NCI-H128 (cell line): ENCODE results near the gene MRPS6.

Source experiments
- DNase-seq: peaks from one replicate; lab custom pipeline; 2025; ENCODE audit not compliant: unreplicated experiment; lab: John Stamatoyannopoulos, UW

Gene MRPS6

DNA sequence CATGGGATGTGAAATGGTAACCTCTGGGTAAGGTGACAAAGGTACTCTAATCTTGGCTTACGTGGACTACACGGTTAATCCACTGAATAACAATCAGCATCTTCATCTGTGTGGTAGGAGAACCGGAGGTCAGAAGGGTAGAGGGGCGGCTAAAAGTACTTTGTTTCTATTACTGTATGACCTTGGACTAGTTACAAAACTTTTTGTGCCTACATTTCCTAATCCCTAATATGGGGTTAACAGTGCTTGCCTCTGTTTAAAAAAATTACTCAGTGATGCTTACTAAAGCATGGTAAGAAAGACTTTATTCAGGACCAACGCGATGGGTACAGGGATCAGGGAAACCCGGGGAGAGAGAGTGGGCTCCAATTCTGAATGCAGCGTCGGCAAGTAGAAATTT, 1.7 kb upstream of the MRPS6 start:
- DNase-seq = no peak

DNA sequence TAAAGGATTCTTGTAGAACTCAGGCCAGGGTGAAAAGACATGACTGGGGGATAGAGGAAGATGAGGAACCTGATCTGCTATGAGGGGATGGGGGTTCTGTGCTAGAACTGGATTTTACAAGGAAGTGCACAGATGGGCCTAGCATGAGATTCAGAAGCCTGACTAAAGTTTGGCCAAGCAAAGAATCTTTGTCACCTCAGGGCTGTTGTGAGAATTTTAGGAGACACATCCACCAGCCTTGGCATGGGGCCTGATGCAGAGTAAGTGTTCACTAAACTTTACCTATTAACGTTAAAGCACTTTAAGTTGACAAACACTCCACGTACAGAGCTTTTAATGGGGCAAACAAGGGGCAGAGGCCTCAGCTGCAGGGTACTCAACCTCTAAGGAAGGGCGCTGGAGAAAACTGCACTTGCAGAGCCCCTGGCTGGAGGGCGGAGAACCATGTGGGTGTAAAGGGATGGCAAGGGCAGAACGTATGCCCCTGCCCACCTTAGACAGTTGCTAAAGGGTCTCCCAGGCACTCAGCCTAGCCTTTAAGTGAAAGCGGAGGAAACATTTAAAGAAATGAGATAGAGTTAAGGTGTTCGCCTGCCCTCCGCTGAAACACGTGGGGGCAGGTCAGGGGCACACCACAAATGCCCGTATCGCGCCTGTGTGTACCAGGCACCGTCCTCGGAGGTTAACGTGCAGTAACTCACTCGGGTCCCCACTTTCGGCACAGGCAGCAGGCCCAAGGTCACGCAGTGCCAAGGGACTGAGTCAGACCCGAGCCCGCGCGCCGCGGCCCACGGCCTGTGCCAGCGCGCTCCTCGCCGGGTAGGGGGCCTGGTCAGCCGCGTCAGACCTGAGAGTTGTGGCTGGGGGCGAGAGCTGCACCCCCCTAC, 990 bp upstream of the MRPS6 start:
- DNase-seq = no peak

DNA sequence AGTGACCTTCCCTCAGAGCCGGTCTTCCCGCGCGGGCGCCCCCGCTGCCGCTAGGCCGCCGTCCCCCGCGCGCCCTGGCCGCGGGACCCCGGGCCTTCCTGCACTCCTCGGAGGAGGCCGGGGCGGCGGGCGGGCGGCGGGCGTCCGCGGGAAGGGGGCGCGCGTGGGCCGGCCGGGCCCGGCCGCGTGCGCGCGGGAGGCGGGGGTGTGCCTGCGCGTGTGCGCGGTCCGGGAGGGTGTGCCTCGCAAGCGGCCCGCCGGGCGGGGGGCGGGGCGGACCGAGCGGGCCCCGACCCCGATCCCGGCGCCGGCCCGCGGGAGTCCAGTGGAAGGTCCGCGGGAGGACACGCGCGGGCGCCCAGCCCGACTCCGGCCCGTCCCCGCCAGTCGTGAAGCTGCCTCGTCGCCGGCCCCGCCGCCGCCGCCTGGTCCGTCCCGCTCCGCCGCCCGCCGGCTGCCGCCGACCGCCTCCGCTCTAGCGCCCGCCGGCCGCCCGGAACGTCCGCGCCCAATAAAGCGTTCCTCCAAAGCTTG, 438 bp downstream of the MRPS6 start:
- DNase-seq = no peak

DNA sequence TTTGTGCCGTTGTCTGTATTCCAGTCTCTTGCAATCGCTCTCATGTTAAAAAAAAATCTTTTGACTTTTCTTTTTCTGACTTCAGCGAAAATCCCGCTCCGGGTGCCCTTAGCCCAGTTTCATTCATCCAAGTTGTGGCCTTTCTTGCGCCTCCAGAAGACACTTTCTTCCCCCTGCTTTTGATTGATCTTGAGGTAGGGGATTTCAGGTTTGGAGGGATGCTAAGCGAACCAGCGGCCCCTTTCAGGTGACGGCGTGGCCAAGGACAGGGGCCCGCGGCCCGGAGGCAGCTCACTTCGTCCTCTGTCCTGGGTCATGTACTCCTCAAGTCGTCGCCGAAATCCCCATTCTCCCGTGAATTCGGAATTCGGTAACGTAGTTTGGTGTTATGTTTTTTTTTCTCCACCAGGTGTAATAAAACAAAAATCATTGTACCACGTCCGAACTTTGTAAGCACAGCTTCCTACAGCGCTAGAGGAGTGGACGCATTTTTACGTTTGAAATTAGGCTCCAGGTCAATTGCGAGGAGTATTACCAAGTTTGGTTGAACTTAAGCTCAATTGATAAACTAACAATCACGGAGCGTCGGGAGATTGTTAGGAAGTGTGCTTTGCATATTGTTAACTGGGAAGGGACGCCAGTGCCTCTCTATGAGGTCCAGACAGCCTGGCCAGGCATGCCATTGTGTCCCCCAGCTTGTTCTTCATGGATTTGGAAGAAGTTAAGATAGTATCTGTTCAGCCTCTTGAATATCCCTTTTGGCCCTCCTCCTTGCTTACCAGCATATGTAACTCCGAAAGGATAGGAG, 1.1 kb downstream of the MRPS6 start:
- no peak for DNase-seq

DNA sequence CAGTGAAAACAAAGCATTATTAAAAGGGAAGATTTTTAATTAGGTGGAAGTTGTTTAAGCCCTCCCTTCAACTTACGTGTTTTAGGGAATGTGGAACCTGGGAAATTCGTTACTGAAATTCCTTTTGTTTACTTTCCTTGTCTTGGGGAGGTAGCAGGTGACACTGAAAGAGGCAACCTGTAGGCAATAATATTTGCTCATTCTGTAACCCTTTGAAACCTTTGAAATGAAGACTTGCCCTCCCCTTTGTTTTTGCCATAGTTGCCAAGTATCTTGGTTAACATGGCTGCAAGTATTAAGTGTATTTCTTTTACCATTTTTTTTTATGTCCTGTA, 1.7 kb downstream of the MRPS6 start:
- no peak for DNase-seq

DNA sequence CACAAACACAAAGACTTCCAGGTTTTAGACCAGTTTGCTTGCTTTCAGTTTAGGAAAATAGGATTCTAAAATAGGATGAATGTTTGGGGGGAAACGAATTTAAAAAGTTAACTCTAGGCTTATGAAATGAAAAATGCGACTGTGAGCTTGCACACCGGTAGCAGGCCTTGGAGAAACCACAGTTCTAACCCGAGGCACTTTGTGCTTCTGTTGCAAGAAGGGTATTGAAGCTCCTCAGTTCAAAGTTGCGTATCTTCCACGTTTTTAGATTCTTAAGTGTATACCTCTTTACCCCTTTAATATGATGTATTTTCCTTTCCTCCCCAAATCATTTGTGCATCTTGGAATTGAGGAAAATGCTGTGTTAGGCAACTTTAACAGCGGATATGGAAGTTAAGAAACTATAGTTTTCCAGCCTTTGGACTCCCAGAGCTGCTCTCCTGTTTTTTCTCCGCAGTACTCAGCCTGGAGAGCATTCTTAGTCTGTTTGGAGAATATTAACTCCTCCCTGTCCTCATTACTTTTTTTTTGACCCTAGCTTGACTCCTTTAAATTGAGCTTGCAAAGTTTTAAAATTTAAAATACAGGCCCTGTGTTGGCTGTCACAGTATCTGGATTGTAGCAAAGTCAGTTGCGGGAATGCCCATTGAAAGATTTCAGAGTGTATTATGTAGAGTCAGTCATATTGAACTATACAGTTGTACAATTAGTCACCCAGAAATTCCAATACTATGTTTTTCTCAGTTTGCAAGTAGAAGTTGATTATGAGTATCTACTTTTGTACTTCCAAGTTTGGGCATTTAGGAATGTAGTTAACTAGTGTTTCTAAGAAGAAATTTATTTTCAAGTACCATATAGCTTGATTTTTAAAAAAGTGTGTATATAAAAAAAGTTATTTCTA, 2.6 kb downstream of the MRPS6 start:
- no peak for DNase-seq

DNA sequence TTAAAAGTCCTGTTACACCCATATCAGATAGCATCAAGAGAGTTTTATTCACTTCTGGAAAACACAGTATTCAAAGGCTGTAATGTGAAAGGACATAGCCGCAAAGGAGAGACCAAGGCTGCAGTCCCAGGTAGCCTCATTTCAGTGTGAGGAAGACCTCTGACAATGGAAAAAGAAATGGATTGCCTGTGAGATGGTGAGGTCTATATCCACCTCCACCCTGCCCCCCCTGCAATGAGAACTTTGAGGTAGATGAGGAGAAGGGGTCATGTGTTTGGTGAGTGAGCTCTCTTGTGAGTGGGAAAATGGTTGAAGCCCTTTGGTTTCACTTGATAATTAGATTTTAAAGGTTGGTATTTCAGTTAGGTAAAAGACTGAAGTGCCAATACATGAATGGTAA, 3.5 kb downstream of the MRPS6 start:
- DNase-seq = no peak

DNA sequence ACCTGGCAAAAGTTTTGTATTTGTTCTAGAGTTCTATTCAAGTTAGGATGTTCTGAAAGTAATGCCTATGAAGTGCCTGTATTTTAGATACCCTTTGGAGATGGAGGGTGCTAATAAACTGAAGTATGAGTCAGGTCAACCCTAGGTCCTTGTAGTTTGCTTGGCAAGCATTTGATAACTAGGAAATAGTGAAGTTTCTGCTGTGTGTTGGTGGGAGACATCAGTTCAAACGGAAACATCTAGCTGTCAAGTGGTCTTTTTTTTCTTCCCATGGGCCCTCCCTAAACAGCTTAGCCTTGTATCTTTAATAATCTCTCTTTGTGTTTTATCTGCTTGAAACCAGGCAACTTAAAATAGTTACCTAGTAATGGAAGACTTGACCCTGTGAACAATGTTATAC, 4.5 kb downstream of the MRPS6 start:
- DNase-seq = no peak

DNA sequence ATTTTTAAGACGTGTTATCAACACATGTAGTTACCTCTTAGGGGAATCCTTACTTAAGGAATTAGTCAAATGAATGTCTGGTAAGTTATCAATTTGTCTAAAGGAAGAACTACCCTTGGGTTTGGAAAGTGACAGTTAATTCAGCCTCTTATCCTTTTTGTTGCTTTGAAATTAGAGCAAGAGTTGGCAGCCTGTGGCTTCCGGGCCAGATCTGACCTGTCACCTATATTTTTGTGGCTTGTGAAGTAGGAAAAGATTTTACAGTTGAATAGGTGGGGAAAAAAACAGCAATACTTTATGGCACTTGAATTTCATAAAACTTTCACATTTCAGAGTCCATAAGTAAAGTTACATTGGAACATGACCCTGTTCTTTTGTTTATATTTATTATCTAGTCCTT, 5.5 kb downstream of the MRPS6 start:
- no peak for DNase-seq

DNA sequence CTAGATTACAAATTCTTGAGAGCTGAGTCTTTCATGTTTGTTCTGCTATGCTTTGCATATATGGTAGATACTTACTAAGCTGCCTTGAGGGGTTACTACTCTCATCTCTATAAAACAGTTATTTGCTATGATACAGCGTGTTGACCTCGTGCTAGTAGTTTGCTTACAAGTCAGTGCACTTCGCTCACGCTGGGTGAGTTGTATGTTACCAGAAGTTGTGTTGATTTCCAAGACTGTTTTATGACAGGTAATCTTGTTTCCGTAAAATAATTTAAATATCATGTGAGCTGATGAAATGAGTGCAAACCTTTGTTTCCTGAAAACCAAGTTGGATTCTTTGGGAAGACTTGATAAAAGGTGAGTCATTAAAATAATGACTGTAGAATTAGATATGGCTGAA, 7.3 kb downstream of the MRPS6 start:
- DNase-seq = no peak

DNA sequence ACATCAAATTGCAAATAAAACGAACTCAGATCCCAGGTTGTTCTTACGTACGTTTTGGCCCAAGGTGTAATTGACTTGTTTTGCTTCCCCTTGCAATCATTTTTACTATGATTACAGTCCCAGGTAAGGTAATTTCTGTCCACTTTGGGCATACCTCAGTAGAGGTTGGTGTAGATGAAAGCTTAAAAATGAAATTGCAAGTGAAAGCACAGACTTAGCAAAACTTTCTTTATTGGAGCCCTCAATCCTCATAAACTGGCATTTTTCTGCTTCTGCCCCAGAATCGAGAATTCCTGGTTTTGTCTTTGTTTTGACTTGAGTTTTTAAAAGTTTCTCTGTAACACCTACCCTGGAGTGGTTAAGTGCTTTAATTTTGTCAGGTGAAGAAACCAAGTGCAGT, 9.4 kb downstream of the MRPS6 start:
- no peak for DNase-seq

DNA sequence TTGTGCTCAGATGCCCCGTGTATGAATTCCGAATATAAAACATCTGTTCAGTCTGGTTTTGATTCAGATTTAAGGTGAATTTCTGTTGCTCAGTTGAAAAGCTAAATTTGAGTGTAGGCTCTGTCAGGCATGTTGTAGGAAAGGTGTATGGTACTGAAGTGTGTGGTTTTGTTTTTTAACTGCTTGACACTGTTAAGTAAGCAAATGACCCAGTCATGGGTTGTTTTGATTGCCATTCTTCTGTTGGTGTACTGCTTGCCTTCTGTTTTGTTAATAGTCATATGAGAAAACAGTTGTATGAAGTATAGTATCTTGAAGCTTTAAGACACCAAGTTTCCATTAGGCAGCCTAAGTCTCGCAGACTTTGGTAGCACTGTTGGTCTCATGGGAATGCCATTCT, 10.0 kb downstream of the MRPS6 start:
- DNase-seq = no peak

DNA sequence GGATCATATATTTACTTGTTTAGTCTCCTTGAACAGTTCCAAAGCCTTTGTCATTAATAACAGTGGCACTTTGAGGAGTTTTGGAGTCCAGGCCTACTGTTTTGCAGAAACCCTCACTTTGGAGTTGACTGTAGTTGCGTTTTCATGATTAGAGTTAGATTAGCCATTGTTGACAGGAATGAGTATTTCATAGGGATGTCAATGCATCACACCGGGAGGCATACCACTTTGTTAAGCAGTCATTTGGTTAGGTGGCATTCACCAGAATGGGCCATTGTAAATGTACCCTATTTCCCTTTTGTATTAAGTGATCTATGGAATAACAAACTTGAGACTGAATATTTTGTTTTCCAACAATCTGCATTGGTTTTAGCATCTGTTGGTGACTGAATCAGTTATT, 11.8 kb downstream of the MRPS6 start:
- no peak for DNase-seq

DNA sequence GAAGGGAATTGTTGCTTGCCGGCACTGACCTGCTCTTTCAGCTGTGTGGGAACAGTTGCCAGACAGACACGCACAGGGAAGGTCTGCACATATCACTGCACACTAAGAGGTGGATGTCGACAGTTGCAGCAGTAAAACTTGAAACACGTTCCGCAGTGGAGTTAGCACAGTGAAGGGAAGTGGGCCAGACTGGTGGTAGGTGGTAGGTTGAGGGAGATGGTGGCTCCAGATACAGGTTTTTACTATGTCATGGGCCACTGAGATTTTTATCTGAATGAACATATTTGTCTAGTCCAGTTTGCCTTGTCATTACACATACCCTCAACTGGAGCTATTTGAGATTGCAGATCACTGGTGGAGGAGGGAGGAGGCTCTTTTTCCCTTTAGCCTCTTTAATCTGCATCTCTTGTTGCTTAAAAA, 13.5 kb downstream of the MRPS6 start:
- no peak for DNase-seq

DNA sequence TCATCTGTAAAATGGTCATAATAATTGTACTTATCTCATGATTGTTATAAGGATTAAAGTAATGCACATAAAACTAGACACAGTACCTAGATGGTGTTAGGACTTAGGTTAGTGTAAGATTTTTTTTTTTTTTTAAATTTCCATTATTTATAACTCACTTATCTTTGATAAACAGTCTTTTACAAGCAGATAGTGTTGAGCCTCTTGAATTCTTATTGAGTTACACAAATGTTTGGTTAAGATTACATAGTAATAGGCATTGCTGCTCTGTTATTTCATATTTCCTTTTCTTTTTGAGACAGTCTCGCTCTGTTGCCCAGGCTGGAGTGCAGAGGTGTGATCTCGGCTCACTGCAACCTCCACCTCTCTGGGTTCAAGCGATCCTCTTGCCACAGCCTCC, 15.4 kb downstream of the MRPS6 start:
- no peak for DNase-seq

DNA sequence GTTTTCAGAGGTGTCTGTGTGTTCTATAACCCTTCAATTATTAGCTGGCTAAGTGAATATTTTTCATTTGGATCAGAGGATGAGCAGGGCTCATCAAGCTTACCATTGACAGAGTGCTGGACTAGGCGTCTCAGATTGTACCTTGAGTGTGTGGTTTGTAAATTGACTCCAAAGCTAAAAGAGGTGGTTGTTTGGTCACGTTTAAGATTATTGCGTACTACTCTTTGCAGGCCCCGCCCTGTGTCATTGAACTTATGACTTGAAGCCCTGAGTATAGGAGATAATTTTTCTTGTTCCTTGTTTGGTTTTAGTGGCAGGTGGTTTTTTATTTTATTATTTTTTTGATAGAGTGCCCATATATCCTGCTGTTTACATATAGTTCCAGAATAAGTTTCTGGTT, 17.7 kb downstream of the MRPS6 start:
- no peak for DNase-seq

DNA sequence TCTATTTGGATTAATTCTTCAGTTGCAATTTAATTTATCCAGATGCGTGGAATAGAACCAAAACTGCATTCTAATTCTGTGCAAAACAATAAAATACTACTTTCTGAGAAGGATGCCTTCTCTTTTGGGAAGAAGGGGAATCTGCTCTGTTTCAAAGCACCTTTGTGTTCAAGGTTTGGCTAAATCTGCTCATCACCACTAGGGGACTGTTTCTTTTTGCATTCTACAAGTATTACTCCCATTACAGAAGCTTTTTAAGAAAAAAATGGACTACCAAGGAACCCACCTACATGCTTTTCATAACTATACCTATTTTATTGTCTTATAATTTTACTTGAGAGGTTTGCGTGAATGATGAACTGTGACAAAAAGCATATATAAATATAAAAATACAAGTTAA, 18.2 kb downstream of the MRPS6 start:
- DNase-seq = no peak

DNA sequence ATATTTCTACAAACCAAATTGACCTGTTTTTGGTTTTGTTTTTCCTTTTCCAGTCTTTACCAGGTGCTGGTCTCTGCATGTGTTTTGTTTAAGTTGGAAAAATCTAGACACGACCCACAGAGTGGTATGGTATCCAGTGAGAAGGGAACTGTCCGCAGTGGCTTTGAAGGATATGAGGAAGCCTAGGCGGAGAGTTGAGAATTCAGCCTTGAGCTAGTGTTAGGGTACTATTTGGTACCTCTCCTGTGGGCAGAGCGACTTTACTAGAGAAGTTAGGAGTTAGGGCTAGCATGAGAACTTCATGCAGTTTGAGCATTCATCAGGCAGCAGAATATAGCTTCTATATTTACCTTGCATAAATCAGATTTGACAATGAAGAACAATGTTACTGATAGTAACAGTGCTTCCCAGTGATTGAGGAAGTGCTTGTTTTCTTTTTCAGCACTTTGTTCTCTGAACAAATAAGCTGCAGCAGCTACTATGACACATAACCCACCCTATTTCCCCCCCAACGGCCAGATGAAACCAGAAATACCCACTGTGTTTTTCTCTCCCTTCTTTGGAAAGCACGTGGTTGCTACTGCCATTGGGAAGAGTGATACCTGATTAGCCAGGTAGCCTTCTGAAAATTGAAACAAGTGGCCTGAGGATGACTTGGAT, 19.0 kb downstream of the MRPS6 start:
- no peak for DNase-seq

DNA sequence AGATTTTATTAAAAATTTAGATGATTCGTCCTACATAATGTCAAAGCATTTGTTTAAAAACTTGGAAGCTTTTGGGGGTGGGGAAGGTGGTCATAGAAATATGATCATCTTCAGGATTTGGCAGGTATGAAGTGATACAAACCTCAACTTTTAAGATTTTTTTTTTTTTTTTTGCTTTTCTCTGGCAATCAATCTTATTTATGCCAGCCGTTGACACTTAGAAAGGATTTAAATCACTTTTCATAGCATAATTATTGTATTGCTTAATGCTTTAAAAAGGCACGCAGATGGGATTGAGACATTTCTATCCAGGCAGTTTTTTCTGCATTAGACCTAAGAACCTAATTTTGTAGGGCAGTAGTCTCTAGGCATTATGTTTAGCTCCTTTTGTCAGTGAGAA, 19.7 kb downstream of the MRPS6 start:
- no peak for DNase-seq

DNA sequence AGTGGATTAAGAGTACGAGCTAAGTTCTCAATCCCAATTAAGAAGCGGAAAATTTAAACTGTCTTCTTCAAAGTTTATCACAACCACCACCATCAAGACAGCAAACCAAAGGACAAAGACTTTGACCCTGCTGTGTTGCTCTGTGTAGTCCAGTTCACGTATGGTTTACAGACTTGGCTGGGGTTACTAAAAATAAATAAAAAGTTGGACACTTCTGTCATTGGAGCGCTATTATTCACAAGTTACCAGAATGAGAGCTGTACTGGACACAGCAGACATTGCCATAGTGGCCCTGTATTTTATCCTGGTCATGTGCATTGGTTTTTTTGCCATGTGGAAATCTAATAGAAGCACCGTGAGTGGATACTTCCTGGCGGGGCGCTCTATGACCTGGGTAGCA, 21.6 kb downstream of the MRPS6 start:
- no peak for DNase-seq

DNA sequence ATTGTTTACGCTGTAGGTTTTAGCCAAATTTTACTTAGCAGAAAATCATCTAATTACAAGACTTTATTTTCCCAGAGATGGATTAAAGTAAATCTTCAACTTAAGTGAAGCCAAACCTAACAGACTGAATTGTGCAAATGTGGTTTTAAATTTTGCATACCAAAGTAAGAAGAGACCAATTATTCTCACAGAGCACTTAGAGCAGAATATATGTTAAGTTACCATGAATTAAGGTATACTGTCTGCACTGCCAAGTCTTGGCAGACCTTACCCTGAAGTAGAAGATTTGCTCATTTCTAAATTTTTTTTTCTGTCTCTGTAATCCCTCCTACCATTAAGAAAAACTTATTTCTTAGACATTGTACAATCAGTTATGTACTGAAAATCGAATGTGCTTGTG, 24.1 kb downstream of the MRPS6 start:
- DNase-seq = no peak
